Heart left ventricle (tissue), 13 donors: ENCODE measurements around the gene HOXC10.

ENCODE experiments used
- CTCF ChIP-seq, 12 donors: fragments of 200-600 bp; sonication (generic) in 4 of 12; IDR thresholded peaks; one replicate each; pipeline versions ENCODE4 v1.5.0 to v1.8.0; 2018 to 2022; ENCODE audit warnings: antibody characterized with exemption in 12 of 12, mild to moderate bottlenecking in 5 of 12
- POLR2A ChIP-seq, 2 donors: fragments of 450-650 bp; IDR thresholded peaks; one replicate each; pipeline ENCODE4 v1.6.1; 2017; ENCODE audit warnings: antibody characterized with exemption in 2 of 2, mild to moderate bottlenecking in 2 of 2, moderate library complexity in 2 of 2
- donor health status: ischemic (EF 13 %, LVEDD 7.1; RV severe dilation, severe dysfunction).
- donor health status: DM: no; HTN: yes; CAD: no.
- donor health status: DM: no; HTN: no; CAD: no.
- donor health status: ischemic (EF 25% LVEDD 6.9; RV normal size, moderate dysfunction).
- donor health status: ischemic (EF 25% LVEDD 5.7; RV mildly dilated, moderate dysfunction).
- donor health status: ischemic (EF 35%, LVEDD 5.7; RV mildly dilated, moderate dysfunction).
- donor health status: nonischemic (EF 11% LVEDD 7.7; RV severe dilation, severe dysfunction).
- donor health status: DM: yes; HTN: yes; CAD: no.
- donor health status: PGD.
- donor health status: ischemic (EF 29% LVEDD 5.4; RV normal size, mild dysfunction).
- donor health status: nonischemic (EF 23%, LVEDD 6.1; RV moderate dilation, normal function).

- TF ChIP-seq CTCF (IDR thresholded peaks at IDR 0.05) (no peak), POLR2A (IDR thresholded peaks at IDR 0.05) (no peak)
Observed at GRCh38 chr12:54039417-54040147, 54.6 kb downstream of the HOXC10 start.
